GM19463 (cell line): ENCODE data around the gene PROM1.

Source experiments
- ATAC-seq: cut with Tn5 transposase; IDR thresholded peaks from one replicate; pipeline ENCODE4 v1.9.1; 2021; ENCODE audit warnings: mild to moderate bottlenecking, moderate library complexity; ENCODE audit not compliant: unreplicated experiment

PROM1 gene

DNA sequence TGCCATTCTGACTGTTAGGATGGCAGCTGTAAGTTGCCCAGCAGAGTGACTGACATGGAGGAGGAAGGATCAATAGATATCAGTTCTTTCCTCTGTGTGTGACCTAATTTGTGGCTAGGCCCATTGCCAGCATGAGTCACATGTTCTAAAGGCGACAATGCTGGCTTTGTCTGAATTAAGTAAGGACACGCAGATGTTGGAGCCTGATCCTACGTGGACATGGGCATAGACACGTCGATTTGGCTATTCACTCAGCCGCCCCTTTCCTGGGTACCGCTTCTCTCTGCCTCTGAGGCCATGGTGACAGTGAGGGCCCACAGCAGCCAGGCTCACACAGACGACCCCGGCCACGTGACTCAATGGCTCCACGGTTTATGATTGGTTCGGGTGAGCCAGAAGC is 16.3 kb downstream of the PROM1 start:
- ATAC-seq: no peak

DNA sequence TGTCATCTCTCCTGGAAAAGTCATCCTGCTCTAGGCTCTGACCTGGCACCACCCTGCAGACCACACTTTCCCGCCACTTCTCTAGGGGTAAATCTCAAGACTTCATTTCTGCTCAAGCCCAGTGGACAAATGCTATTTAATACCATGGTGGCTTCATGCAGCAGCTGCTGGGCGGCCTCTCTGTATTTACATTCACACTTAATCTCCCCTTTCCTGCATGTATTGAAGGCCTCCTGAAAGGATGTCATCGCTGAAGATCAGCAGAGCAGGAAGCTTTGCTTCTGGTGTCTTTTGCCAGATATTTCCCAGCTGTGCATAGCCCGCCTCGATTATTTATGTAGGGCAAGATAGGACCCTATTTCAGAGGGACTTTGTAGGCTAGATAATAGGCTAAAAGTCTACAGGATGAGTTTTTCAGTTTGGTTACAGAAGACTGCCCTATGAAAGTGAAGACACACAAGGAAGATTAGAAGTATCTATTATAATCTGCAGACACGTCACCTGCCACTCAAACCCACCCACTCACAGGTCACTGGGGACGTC is 17.2 kb downstream of the PROM1 start:
- no peak for ATAC-seq

DNA sequence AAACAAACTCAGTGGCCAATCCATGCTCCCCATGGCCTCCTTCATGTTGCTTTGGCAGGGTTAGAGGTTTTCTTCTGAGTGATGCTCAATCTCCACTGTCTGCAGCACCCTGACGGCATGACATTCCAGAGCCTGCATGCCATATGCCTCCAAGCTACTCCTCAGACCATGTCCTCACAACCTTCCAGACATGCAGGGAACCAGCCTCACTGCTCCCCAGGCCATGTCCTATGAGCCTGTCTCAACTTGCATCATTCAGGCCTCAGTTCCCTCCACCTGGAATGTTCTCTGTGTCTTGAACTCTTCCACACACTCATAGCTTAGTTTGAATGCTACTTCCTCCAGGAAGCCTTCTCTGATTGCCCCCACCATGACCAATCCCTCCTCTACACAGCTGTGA is 18.8 kb downstream of the PROM1 start:
- no peak for ATAC-seq

DNA sequence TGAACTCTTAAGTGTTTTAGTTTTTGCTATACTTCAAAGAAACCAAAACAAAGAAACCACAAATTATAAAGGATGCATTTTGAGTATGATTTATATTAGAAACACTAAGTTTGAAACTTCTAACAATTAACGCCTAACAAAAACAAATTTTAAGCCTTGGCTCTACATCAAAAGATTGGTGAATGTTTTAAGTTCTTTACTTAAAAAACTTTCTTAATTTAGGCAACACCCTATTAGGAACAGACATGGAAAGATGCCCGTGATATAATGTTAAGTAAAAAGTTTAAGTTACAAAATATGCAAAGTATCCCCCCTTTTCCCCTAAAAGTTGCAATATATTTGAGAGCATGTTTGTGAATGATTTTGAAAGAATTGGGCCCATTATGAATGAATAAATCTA is 21.2 kb downstream of the PROM1 start:
- no peak for ATAC-seq

DNA sequence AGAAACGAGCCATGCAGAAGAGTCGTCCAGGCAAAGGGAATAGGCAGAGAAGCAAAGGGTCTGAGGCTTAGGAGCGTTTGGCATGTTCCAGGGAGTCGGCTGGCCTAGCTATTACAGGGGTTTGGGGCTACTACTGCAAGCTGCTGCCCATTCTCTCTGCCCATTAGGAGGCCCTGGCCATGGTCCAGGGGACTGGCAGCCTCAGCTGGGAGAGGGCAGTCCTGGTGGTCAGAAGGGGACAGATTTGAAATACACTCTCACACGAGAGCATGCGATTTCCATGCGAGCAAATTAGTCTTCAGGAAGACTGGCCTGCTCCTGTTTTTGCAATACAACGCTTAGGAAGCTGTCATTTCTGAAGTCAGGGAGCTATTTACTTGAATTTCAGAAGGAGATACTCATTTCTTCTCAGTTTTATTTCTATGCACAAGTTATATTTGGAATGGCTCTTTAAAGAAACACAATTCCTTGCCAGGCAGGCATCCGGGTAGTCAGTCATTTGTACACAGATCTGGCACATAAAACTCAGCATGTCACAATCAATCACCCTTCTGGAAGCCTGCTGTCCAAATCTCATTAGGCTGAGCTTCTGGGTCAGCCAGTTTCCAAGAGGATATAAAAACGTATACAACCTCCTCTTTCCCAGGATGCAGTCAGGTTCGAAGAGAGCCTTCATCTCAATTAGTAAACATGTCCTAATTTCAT is 27.0 kb downstream of the PROM1 start:
- no peak for ATAC-seq

DNA sequence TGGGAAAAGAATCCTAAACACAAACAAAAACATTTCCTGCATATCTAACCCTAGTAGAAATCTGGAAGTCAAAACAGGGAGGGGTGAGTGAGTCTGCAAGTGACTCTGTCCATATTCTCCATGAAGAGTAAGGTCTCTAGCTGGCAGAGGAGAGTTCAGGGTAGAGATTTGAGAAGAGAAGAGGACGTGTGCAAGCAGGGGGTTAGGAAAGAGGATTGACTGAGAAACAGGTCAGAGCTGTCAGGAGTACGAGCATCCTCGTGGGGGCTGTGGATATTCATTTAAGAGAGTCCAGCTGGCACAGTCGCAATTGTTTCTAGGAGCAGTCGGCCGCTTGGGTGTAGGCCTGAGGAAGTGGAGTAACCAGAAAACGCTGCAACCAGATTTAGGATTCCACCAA is 27.9 kb downstream of the PROM1 start:
- ATAC-seq: no peak

DNA sequence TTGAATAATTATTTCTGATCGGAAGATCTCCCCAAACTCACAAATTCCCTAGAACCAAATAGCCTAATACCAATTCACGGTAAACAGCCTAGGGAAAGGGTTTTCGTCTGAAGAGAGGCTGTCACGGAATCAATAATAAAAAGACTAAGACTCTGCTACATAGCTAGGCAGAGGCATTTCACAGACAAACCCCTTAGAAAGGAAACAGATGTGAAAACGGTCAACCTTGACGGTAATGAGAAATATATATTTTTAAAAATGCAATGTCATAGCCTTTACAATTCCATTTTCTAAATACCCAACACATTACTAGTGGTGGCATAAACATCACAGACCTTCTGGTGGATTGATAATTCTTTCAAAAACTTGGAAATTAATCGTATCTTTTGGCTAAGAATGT is 28.4 kb downstream of the PROM1 start:
- ATAC-seq: no peak

DNA sequence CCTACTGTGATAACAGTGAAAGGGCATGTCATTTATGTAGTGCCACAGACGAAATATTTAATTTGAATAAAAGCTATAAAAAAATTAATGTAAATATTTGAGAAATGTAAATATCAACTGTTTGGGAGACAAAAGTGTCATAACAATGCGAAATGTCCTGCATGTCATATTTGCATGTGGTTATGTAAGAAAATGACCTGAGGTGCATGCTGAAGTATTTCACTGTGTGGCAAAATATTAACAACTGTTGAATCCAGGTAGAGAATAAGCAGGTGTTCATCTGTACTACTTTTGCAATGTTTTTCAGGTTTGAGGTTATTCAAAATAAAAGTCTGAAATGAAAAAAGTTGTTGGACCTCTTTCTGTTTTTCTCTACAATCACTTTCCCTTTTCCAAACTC is 30.9 kb downstream of the PROM1 start:
- no peak for ATAC-seq

DNA sequence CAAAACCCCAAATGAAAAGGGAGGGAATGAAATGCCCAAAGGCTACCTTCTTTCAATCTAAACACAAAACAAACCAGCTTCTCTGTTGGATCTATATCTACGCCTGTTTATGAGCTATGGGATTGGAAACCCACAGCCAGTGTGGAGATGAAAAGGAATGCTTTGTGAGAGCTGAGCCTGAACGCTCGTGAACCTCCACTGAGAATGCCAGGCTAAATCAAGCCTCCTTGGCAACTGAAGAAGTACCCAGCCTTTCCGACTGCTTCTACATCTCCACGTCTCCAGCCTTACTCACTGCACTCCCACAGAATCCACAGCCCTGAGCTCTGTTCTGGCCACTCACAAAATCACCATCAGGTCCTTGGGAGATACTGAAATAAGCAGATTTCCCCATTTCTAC is 31.8 kb downstream of the PROM1 start:
- ATAC-seq: no peak

DNA sequence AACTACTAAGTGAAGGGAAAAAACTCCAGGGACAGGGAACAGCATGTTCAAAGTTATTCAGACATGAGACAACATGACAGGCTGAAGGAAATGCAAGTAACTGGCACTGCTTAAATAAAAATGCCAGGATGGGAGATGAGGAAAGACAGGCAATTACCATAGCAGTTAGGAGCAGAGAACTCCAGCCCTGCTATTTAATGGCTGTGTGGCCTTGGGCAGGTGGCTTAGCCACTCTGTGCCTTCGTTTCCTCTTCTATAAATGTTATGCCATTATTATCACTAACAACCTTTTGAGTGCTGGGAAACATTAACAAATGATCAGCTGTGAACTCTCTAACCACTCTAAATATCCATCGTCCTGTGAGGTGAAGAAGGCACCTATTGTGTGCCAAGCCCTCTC is 32.7 kb downstream of the PROM1 start:
- ATAC-seq: no peak

DNA sequence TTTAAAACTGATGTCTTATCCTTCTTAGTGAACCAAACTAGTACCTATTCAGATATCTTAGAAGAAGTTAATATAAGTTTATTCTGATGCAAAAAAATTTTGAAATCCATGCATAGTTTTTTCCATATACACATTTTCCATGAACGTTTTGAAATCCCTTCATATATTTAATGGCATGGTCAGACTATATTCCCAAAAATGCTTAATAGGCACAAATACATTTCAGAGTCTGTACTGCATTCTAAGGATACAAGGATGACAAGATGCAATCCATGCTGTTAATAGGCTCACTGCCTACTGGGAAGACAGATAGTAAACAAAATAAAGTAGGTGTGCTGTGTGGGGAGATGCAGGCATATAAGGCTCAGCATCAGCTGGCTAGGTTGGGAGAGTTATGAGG is 33.2 kb downstream of the PROM1 start:
- ATAC-seq: no peak

DNA sequence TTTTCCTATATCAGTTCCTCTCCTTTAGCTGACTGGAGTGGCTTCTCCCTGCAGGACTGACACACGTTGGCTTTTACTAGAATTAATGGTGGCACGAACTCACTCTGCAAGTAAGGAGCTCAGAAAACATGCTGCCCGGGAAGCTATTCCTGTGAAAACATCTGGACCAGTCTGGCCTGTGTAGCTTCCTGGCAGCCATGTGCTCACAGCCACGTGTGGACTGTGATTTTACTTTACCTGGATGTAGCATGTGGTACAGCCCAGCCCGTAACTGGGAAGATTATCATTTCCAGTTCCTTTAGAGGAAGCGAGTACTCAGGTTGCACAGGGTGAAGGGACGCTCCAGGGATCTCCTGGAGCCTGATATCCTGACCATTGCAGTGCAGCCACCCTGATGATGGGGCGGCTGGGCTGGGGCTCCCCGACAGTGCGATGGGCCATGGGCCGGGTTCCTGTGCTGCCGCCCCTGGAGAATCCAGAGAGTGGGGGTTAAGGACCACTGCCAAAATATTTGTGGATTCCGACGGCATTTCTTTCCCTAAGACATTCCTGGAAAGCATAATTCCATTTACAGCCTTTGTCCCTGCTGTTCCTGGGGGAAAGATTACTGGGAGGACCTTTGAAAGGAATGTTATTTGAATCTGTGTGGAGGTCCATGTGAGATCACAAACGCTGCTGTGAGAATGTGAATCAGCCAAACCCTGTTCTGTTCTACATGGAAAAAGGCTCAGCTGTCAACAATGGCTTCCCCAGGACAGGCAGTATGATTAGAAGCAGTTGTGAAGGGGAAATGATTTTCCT is 35.0 kb downstream of the PROM1 start:
- no peak for ATAC-seq

DNA sequence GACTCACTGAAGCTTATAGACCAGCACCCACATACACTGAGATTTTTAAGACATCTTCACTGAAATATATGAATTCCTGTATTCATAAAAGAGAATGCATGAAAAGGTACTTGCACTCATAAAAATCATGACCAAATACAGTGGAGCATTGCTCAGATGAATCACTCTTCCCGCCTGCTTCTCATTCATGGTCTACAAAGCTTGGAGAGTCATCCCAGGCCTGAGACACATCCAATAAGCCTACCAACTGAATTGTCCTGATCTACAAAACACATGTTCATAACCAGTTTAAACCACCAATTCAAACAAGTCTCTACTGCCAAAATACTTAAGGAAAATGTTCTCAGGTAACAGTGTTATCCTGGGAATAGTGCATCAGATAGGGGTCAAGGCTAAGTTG is 38.1 kb downstream of the PROM1 start:
- ATAC-seq: no peak

DNA sequence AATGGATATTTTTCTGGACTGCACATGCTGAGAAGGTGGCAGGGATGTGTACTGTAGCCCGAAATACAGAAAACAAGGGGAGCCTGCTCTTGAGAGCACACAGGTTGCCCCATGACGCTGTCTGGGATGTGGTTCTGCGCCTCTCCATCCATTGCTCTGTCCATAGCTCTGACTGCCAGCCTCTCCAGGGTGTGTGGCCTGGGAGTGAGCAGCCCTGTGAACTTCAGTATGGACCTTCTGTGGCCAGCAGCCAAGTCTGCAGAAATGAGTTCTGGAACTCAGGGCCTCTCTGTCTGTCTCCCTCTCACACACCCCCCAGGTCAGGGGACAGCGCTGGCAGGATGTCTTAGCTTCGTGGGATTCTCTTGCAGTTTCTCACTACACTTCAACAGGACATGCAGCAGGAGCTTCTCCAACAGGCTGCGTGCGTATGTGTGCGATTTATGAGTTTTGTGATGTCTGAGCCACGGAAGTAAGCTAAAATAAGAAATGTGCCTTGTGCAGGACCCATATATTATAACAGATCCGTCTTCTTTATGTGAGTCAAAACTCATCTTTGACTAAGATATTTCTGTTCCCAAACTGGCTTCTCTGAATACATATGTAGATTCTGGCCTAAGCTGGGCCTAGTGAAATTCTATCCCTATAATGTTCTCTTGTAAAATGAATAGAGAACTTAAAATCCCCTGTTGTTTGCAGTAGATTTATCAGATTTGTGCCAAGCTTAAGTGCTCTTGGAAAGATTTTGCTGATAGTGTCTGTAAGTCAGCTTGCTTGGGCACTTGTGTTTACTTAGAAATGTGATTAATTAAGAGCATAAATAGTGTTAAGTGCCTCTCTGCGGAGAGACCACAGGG is 40.0 kb downstream of the PROM1 start:
- no peak for ATAC-seq

DNA sequence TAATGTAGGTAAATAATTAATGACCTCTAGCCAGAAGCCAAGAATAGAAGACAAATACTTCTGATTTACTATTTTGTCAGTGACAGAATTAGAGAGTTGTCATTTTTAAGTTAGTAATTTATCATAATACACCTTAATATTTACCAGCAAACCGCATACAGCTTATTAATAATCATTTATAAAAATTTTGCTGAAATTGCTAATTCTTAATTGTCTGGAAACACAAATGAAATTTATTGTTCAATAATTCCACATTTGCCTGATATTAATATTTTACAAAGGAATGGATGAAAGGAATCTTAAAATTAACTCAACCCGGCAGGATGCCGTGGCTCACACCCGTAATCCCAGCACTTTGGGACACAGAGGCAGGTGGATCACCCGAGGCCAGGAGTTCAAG is 44.7 kb downstream of the PROM1 start:
- ATAC-seq: no peak

DNA sequence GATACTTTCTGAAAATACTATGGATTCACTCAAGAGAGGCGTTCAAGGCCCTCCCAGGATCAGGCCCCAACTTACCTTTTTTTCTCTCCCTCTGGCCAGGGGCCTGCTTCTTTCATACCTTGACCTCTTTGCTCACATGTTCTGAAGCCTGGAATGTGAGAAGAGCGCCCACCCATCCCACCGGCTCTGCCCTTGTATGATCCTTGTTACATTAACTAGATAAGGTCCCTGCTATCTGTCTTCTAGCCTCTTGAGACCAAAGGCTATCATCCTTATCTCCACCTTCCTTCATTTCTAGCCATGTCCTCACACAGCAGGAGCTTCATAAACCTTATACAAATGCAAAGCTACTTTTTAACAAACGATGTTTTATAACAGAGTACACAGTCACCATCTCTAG is 45.9 kb downstream of the PROM1 start:
- ATAC-seq: no peak

DNA sequence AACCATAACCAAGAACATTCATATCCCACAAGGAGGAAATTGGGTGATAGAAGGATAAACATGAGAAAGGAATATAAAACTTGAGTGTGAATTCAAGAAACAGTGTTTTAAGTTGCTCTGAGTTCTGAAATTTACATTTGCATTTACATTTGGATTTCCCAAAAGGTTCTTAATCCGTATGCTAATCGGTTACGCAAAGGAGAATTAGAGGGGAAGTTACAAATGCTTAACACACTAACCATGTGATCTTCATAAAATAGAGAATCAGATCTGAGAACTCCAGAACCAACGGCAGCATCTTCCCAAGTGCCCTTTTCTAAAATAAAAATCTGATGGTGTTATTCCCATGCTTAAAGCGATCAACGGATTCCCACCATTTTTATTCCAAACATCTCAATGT is 48.0 kb downstream of the PROM1 start:
- no peak for ATAC-seq

DNA sequence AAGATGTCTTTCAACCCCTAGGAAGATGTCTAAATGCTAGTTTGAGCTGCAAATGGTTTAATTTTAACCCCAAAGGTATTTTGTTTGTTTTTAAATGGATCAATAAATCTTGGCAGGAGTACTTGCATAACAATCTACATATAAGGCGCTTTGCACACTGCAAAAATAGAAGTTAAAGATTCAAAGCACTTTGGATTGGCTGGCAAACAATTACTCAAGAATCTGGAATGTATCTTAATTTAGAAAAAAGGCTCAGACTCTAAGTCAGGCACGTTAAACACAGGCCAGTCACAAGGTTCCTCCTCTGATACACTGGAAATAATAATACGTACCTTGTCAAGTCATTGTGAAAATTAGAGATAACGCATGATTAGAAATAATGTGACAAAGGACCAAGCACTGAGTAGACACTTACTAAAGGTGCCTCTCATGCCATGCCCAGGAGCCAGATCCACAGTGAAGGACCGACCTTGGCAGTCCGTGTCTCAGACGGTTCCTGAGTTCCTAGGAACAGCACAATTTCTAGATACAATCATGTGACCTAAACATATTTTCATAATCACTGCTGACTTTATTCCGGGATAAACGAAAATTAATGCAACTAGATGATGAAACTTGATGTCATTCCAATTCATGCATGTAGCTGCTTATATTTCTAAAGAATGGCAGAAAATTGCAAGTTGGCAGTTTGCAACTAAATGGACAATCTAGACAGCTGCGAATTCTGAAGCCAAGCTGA is 49.6 kb downstream of the PROM1 start:
- no peak for ATAC-seq

DNA sequence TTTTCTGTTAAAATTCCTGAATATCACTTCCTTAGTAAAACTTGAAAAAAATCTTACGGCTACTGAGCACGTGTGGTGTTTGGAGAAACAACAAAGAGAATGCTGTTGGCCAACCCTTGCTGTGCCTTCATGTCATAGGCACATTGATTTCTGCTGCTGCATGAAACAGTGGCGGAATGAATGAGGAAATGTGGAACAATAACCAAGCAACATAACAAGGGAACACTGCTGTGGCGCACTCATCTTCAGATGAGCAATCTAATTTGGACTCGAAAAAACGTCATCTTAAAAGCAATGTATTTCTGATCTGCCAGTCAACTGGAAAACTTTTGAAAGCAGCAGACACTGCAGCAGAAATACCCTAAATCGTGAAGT is 51.4 kb downstream of the PROM1 start:
- ATAC-seq: no peak

DNA sequence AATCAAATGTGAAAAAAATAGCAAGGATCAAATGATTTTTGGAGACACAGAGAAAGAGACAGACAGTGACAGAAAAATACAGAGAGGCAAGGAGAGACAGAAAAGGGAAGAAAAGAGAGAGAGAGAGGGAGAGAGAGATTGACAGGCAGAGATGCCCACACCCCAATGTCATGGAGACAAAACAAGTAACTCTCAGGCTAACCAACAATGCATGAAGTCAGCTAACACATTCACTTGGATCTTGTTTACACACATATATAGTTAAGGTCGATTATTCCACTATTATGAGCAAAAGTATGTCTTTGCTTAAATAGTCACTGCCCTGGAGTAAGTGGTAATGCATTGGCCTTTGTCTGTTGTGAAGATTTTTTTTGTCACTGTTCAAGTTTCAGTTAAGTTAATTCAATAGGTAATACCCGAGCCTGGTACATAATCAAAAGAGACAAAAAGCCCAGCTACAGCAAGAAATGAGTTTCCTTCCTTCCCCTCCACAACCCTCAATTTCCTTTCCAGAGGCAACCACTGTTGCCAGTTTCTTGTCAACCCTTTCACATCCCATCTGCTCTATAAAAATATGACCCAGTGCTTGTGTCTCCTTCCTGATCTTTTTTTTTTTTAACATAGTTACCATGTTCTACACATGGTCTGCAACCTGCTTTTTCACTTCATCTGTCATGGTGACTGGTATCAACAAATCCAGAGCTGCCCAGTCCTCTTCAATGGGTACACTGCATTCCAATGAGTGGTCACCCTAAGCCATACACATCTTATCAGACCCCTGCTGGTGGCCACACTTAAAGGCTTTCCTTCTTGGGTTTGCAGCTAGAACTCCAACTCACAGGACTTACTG is 52.1 kb downstream of the PROM1 start:
- ATAC-seq: no peak
